CD4-positive, alpha-beta T cell treated with Interferon gamma for 1 hour (primary cell): ENCODE measurements around the gene ITIH5.
"Not testable (repeated sequence)": the region's sequence is repeated elsewhere in the genome, so short reads cannot be mapped to it uniquely, and the experiment has no call there.

ENCODE experiments used
- DNase-seq: peaks from one replicate; pipeline ENCODE4 v3.0.0-alpha.2; 2020

Gene ITIH5

GRCh38 chr10:7686351-7687171, 19.8 kb upstream of the ITIH5 start:
- no peak for DNase-seq

- DNase-seq: not testable (repeated sequence)
These were observed 13.3 kb upstream of the ITIH5 start for GRCh38 chr10:7680078-7680477.

DNA sequence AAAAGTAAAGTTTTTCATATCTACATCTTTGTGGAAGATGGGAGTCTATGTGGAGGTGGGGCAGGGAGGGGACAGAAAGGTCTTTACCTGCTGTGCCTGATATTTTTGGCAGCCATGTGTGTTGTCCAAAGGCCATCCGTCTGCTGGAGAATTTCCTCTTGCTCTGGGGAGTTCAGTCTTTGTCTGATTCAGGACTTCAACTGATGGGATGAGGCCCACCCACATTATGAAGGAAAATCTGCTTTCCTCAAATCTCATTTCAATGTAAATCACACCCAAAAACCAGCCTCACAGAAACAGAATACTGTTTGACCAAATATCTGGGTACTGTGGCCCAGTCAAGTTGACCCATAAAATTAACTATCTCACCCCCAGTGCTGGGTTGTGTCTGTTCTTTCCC, 12.5 kb upstream of the ITIH5 start:
- DNase-seq: no peak

- no peak for DNase-seq
These were observed 5.8 kb upstream of the ITIH5 start for GRCh38 chr10:7672341-7673134.

GRCh38 chr10:7670157-7670556, 3.4 kb upstream of the ITIH5 start:
- DNase-seq: no peak

- no peak for DNase-seq
These were observed 736 bp upstream of the ITIH5 start for GRCh38 chr10:7667262-7668141.

DNA sequence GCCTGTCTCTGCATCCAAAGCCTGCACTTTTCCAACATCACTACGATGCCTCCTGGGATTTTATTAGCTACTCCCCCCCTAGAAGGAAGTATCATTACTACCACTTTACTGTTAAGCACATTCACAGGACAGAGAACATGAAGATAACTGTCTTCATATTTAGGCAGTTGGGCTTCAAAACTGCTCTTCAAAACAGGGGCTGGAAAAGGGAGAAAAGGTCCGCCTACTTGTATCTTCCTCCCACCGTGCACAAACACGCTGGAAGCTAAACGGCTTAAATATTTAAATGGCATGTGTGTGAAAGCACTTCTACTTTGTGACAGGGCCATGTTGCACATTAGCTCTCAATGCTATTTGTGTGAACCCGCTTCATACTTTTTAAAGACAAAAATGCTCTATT, 999 bp downstream of the ITIH5 start:
- DNase-seq: no peak

- DNase-seq: no peak
These were observed 2.1 kb downstream of the ITIH5 start for GRCh38 chr10:7664707-7665106.

GRCh38 chr10:7662522-7662921, 4.2 kb downstream of the ITIH5 start:
- DNase-seq: no peak

- no peak for DNase-seq
These were observed 7.2 kb downstream of the ITIH5 start for GRCh38 chr10:7659560-7659959.

DNA sequence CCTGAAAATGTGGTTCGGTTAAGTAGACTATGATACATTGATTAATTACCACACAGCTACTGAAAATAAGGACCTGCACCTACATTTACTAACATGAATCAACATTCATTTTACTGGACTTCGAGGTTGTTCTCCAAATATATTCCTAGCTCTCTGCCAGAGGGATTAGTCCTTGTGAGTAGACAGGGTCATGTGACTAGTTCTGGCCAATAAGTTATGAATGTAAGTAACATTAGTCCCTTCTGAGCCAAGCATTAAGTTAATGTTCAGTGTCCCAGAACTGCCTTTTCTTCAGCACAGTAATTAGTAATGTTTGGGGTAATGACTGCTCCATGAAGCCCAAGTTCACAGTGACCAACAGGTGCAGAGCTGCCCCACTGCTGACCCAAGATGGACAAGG, 9.2 kb downstream of the ITIH5 start:
- no peak for DNase-seq

- DNase-seq: not testable (repeated sequence)
These were observed 9.7 kb downstream of the ITIH5 start for GRCh38 chr10:7657079-7657478.

DNA sequence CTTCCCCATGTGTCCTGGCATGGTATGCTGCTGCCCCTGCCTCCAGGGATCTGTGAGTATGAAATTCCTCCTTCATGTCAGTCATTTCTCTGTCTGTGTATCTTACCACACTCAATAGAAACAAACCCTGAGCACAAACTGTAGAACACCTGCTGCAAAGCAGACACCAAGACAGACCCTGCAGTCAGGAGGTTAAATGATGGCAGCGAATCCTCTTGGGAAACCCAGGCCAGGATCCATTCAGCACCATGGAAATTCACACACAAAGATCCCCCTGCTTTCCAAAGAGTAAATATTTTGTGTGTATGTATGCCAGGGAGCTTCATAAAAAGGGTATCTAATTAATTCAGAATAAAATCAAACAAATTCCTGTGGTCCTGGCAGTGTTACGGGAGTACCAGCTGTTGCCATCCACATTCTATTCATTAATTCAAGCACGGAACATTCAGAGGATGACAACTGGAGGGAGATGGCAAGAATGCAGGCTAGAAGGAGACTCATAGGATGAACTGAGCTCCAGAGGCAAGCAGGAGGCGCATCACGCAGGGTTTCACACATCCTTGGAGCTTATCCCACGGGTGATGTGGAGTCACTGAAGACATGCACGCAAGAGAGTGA, 14.8 kb downstream of the ITIH5 start:
- no peak for DNase-seq

- DNase-seq: no peak
These were observed 17.0 kb downstream of the ITIH5 start for GRCh38 chr10:7649673-7650300.

GRCh38 chr10:7647062-7647664, 19.6 kb downstream of the ITIH5 start:
- DNase-seq: no peak

DNA sequence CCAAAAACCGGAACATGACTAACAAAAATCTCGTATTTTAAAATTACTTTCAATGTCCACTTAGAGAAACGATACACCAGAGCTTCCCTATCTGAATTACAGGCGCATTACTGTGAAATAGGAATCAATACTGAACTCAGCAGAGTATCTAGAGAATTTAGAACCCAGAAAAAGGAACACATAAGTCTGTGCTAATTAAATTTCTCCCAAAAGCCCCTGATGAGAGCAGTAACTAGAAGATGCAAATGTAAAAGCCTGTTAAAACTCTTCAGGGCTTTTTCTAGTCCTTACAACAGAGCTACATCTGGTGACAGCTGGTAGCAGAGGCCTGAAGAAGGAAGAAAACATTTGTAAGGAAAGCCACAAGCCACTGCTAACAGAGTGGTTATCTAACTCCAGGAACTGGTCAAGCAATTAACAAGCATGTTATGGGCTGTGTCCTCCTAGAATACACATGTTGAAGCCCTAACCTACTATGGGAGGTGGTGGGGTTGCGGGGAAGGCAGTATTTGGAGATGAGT, 24.2 kb downstream of the ITIH5 start:
- DNase-seq: no peak

GRCh38 chr10:7635408-7636125, 31.2 kb downstream of the ITIH5 start:
- no peak for DNase-seq

- DNase-seq: no peak
These were observed 32.4 kb downstream of the ITIH5 start for GRCh38 chr10:7634142-7634894.

- DNase-seq: no peak
These were observed 40.5 kb downstream of the ITIH5 start for GRCh38 chr10:7626283-7626682.

DNA sequence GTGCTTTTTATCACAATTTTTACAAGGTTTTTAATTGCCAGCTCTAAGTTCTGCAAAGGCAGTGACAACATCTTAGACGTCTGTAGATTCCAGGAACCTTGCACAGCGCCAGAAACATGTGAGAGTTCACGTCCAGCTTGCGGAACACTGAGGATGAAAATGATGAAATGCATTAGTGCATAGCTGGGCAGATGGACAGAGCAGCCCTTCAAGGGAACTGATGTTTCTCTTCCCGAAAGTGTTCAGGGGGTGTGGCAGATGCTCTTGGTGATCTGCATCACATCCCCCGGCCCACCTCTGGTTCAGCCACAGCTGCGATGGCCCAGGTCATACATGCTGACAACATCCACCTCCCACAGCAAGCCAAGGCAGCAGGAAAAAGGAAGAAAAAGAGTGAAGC, 40.9 kb downstream of the ITIH5 start:
- no peak for DNase-seq
